Nephron progenitor cell (in vitro differentiated cells): ENCODE data around the gene COX20.
"Not testable (repeated sequence)": the region's sequence is repeated elsewhere in the genome, so short reads cannot be mapped to it uniquely, and the experiment has no call there.

Experiments
- DNase-seq: peaks from one replicate; pipeline ENCODE4 v3.0.0; 2021
- H3K27ac Mint-ChIP-seq: 2 replicates; pipeline ENCODE4 v1.8.0; 2021; ENCODE audit warnings: mild to moderate bottlenecking, moderate library complexity, mixed read lengths
- H3K27me3 Mint-ChIP-seq: 2 replicates; pipeline ENCODE4 v1.8.0; 2021; ENCODE audit warnings: mild to moderate bottlenecking, low read depth, mixed read lengths; ENCODE audit not compliant: poor library complexity
- H3K36me3 Mint-ChIP-seq: 2 replicates; pipeline ENCODE4 v1.8.0; 2021; ENCODE audit warnings: low read depth, mixed read lengths
- H3K4me1 Mint-ChIP-seq: 2 replicates; pipeline ENCODE4 v1.8.0; 2021; ENCODE audit warnings: mixed read lengths
- H3K4me3 Mint-ChIP-seq: 2 replicates; pipeline ENCODE4 v1.8.0; 2021; ENCODE audit warnings: mild to moderate bottlenecking, moderate library complexity, mixed read lengths
- H3K9me3 Mint-ChIP-seq: 2 replicates; pipeline ENCODE4 v1.8.0; 2021; ENCODE audit warnings: mild to moderate bottlenecking, moderate library complexity, mixed read lengths
- CTCF ChIP-seq: fragments of 200-600 bp; sonication (generic); IDR thresholded peaks from 2 replicates; pipeline ENCODE4 v1.5.0; 2021; ENCODE audit warnings: antibody characterized with exemption

The COX20 gene

GRCh38 chr1:244792188-244792850 lies 43.1 kb upstream of the COX20 start:
- Mint-ChIP-seq H3K27ac (no peak overlapping the region), H3K4me3 (no peak overlapping the region), H3K27me3 (peaks cover 5% of the 10 kb centered on the region), H3K4me1 (peaks cover 13% of the 10 kb centered on the region), H3K9me3 (peaks cover 3% of the 10 kb centered on the region), H3K36me3 (no peaks in the 10 kb centered on the region)
- no peak for TF ChIP-seq CTCF
- no peak for DNase-seq

- no peaks in the 10 kb centered on the region for H3K36me3 Mint-ChIP-seq
- no peak overlapping the region for H3K4me3 Mint-ChIP-seq
- no peak for TF ChIP-seq CTCF
- H3K27ac Mint-ChIP-seq, result no peak overlapping the region
- H3K4me1 Mint-ChIP-seq, result peaks cover 8% of the 10 kb centered on the region
- no peak for DNase-seq
- peaks cover 5% of the 10 kb centered on the region for H3K27me3 Mint-ChIP-seq
- H3K9me3 Mint-ChIP-seq, result peaks cover 3% of the 10 kb centered on the region
Observed at GRCh38 chr1:244794071-244794470, 41.4 kb upstream of the COX20 start.

DNA sequence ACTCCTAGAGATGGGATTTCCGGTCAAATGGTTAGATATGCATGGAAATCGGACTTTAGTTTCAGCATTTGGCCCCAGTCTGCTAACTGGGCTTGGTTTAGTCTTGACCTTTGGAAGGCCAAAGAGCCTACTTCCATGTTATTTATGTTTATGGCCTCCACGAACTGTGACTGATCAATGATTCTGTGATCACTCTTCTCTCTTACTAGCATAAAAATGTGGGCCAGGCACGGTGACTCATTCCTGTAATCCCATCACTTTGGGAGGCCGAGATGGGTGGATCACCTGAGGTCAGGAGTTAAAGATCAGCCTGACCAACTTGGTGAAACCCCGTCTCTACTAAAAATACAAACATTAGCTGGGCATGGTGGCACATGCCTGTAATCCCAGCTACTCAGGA lies 40.9 kb upstream of the COX20 start:
- not testable (repeated sequence) for H3K36me3 Mint-ChIP-seq, H3K27ac Mint-ChIP-seq, H3K27me3 Mint-ChIP-seq, DNase-seq, H3K4me1 Mint-ChIP-seq, H3K9me3 Mint-ChIP-seq, H3K4me3 Mint-ChIP-seq

- no peak overlapping the region for H3K4me3 Mint-ChIP-seq
- peak; percentile 93 for TF ChIP-seq CTCF
- peak; percentile 70 for DNase-seq
- H3K27ac Mint-ChIP-seq, result no peak overlapping the region
- H3K36me3 Mint-ChIP-seq, result no peaks in the 10 kb centered on the region
- peaks cover 9% of the 10 kb centered on the region for H3K9me3 Mint-ChIP-seq
- peaks cover 5% of the 10 kb centered on the region for H3K27me3 Mint-ChIP-seq
- no peaks in the 10 kb centered on the region for H3K4me1 Mint-ChIP-seq
Observed at GRCh38 chr1:244796719-244797406, 38.6 kb upstream of the COX20 start.

DNA sequence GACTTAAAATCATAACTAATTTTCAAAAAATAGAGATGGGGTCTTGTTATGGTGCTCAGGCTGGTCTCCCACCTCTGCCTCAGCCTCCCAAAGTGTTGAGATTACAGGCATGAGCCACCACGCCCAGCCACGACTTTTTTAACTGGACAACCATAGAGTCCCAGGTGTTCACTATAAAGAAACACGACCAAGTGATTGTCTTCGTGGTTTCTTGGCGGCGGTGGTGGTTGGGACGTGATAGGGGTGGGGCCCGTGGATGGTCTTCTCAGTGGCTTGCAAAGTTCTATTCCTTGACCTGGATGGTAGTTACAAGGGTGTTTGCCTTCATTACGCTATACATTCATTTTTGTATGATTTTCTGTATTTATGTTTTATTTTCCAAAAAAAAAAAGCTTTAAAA lies 34.6 kb upstream of the COX20 start:
- Mint-ChIP-seq H3K27ac (no peak overlapping the region), H3K4me1 (no peaks in the 10 kb centered on the region), H3K36me3 (no peaks in the 10 kb centered on the region), H3K4me3 (no peak overlapping the region), H3K9me3 (peaks cover 6% of the 10 kb centered on the region), H3K27me3 (peaks cover 11% of the 10 kb centered on the region)
- DNase-seq, result no peak
- no peak for TF ChIP-seq CTCF

DNA sequence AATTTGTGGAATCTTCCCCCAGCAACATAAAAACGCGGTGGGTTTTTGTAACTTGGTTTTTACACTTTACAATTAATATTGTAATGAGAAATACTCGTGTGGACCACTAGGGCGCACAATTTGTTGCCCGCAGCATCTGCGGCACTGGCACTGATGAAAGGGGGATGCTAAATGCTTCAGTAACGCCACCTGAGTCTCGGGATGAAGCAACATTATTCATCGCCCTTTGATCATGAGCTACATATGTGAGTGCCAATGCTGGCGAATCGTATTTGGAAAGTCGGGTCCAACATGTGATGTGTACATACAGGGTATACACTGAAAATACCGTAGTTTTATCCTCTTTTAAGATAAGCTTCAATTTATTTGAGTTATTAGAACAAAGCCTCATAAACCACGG lies 34.2 kb upstream of the COX20 start:
- H3K9me3 Mint-ChIP-seq, result peaks cover 6% of the 10 kb centered on the region
- no peak overlapping the region for H3K4me3 Mint-ChIP-seq
- TF ChIP-seq CTCF, result no peak
- no peaks in the 10 kb centered on the region for H3K36me3 Mint-ChIP-seq
- DNase-seq, result no peak
- H3K27ac Mint-ChIP-seq, result no peak overlapping the region
- H3K4me1 Mint-ChIP-seq, result no peaks in the 10 kb centered on the region
- H3K27me3 Mint-ChIP-seq, result peaks cover 8% of the 10 kb centered on the region
